Measurements from ENCODE around the gene RAB9B.

Gene RAB9B, protein sequence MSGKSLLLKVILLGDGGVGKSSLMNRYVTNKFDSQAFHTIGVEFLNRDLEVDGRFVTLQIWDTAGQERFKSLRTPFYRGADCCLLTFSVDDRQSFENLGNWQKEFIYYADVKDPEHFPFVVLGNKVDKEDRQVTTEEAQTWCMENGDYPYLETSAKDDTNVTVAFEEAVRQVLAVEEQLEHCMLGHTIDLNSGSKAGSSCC

DNA sequence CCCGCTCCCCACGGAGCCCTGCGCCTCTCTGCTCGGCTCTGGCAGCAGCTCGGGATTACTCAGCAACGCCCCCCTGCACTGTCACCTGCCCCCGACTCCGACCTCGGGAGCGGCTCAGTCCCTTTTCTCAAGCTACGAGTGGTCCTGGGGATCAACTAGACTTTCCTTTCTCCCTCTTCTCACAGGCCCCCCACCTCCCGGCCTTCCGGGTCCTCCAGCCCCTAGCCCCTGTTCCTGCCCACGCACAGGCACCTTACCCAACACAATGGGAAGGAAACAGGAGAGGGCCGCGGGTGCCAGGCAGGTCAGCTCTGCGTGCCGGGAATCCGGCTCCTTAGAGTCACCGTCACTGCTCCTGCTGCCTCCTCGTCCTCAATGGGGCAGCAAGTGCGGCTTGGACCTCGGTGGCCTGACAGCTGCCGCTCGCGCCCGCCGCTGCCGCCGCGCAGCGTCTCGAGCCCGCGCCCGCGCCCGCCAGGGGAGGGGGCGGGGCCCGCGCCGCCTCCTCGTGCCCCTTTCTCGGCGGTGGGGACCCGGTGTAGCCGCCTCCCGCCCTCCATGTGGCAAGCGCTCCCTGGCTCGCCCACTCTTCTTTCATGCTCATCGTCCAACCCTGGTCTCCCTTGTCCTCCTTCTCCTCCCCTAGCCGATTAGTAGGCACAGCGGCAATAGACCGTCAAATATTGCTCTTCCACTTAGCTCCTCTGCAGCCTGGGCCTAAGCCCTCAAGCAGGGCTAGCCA is at the start of gene RAB9B:
Gene RAB9B (minus strand): TSS at position 455 of the 742 bp plus-strand sequence. CDS start 6,473 bp downstream, outside the sequence.
- TF ChIP-seq, protein P1, sequence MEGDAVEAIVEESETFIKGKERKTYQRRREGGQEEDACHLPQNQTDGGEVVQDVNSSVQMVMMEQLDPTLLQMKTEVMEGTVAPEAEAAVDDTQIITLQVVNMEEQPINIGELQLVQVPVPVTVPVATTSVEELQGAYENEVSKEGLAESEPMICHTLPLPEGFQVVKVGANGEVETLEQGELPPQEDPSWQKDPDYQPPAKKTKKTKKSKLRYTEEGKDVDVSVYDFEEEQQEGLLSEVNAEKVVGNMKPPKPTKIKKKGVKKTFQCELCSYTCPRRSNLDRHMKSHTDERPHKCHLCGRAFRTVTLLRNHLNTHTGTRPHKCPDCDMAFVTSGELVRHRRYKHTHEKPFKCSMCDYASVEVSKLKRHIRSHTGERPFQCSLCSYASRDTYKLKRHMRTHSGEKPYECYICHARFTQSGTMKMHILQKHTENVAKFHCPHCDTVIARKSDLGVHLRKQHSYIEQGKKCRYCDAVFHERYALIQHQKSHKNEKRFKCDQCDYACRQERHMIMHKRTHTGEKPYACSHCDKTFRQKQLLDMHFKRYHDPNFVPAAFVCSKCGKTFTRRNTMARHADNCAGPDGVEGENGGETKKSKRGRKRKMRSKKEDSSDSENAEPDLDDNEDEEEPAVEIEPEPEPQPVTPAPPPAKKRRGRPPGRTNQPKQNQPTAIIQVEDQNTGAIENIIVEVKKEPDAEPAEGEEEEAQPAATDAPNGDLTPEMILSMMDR (IDR thresholded peaks at IDR 0.05; ENCODE audit: low read depth, low read length, missing control alignments): no peak
- in situ Hi-C loops (cut with HindIII; ENCODE audit: low pct_ligation_motif_present, low sequenced_read_pairs): no loop called here
- Histone ChIP-seq H3K36me3 (replicated peaks) (no peaks in the 10 kb centered on the region), H3K27me3 (replicated peaks) (no peaks in the 10 kb centered on the region), H3K27ac (no peak within 1 kb of the TSS), H3K4me3 (ENCODE audit: low read depth, low read length) (peak within 1 kb of the TSS; percentile 64)
- DNase-seq: peak; percentile 13

DNA sequence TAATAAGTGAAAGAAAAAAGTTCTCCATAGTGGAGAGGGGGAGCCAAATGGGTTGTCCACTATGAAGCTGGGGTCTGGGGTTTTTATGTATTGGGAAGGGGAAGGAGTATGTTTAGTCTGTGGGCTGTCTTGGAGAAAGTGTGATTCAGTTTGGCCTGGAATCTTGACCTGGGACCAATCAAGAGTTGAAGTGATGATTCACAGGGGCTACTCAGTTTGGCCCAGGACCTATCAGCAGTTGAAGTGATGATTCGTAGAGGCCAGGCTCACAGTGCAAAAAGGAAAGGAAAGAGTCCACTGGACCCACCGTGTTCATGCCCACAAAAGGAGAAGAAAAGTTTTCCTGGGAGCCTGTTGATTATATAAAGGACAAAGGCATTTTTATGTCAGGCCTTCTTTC is 47.3 kb upstream of the RAB9B start:
- TF ChIP-seq, protein P1 (IDR thresholded peaks at IDR 0.05; ENCODE audit: low read depth, low read length, missing control alignments): no peak
- H3K27me3 ChIP-seq (replicated peaks): no peaks in the 10 kb centered on the region
- peak; percentile 26 for DNase-seq
- H3K27ac ChIP-seq: peak overlapping the region; percentile 36
- H3K36me3 ChIP-seq (replicated peaks): no peaks in the 10 kb centered on the region
- no peak overlapping the region for H3K4me3 ChIP-seq (ENCODE audit: low read depth, low read length)
- in situ Hi-C loops (cut with HindIII; ENCODE audit: low pct_ligation_motif_present, low sequenced_read_pairs): no loop called here

DNA sequence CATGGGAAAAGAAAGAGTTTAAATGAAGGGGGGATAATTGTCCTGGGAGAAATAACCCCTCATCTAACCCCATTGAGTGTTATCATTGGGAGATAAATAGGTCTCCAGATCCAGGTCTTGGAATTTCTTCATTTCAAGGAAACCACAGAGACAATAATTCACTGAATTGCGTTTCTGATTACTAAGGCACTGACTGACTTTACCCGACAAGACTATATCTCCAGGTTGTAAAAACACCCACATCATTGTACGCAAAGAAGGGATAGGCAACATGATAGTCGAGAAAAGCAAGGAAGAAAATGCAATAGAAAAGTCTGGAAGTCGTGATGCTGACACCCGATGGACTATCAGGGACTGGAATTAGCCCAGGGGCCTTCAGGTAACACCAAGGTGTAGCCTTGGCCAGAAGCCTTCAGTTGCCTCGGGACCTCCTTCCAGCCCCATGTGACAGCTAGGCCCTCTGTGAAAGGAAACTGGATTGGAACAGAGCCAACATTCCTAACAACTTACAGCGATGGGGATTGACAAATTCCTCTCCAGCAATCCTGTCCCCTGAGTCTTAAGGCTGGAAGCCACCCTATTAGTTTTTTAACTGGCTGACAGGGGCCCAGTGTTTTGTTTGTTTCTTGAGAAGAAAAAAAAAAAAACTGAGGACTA is 46.5 kb upstream of the RAB9B start:
- Histone ChIP-seq H3K4me3 (ENCODE audit: low read depth, low read length) (no peak overlapping the region), H3K27ac (no peak overlapping the region), H3K36me3 (replicated peaks) (no peaks in the 10 kb centered on the region), H3K27me3 (replicated peaks) (no peaks in the 10 kb centered on the region)
- TF ChIP-seq, protein P1 (IDR thresholded peaks at IDR 0.05; ENCODE audit: low read depth, low read length, missing control alignments): no peak
- in situ Hi-C loops (cut with HindIII; ENCODE audit: low pct_ligation_motif_present, low sequenced_read_pairs): no loop called here
- peak; percentile 54 for DNase-seq

DNA sequence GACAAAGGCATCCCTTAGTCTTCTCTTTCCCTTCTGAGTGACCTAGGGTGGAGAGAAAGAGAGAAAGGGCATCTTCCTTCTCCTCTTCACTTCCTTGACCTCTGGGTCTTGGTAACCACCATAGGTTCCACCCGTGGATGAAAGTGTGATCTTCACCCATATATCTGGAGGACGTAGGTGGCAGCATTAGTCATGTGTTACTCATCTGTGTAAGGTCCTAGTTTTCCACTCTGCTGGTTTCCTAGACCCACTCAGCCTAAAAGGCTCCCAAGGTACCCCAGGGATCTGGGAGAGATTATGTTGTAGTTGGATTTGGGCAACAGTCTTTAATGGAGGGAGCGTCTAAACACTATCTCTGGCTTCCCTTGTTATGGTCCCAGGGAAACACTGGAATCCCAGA is 45.5 kb upstream of the RAB9B start:
- no peak for DNase-seq
- no peak overlapping the region for H3K27ac ChIP-seq
- in situ Hi-C loops (cut with HindIII; ENCODE audit: low pct_ligation_motif_present, low sequenced_read_pairs): no loop called here
- H3K4me3 ChIP-seq (ENCODE audit: low read depth, low read length): no peak overlapping the region
- H3K27me3 ChIP-seq (replicated peaks): no peaks in the 10 kb centered on the region
- TF ChIP-seq, protein P1 (IDR thresholded peaks at IDR 0.05; ENCODE audit: low read depth, low read length, missing control alignments): no peak
- no peaks in the 10 kb centered on the region for H3K36me3 ChIP-seq (replicated peaks)

DNA sequence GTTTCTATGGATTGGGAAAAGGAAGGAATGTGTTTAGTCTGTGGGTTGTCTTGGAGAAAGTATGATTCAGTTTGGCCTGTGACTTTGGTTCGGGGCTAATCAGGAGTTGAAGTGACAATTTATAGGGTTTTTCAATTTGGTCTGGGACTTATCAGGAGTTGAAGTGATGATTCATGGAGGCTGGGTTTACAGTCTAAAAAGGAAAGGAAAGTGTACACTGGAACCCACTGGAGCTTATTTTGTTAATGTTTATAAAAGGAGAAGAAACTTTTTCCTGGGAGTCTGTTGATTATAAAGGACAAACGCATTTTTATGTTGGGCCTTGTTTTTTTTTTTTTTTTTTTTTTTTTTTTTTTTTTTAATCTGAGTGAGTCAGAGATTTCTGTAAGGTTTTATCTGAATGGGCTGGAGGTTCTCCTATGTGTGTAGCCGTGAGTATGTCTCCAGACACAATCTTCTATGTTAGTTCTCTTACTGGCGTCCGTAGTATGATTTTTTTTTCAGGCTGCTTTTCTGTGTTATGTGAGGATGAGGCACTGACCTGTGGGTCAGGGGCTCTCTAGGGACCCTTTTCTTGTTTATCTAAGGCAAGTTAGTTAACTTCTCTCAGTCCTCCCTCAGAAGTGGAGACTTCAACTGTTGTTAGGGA is 33.0 kb upstream of the RAB9B start:
- Histone ChIP-seq H3K27me3 (replicated peaks) (no peaks in the 10 kb centered on the region), H3K36me3 (replicated peaks) (no peaks in the 10 kb centered on the region), H3K27ac (peak overlapping the region; percentile 29), H3K4me3 (ENCODE audit: low read depth, low read length) (no peak overlapping the region)
- no peak for DNase-seq
- TF ChIP-seq, protein P1 (IDR thresholded peaks at IDR 0.05; ENCODE audit: low read depth, low read length, missing control alignments): no peak
- in situ Hi-C loops (cut with HindIII; ENCODE audit: low pct_ligation_motif_present, low sequenced_read_pairs): no loop called here

Data from brain microvascular endothelial cell (primary cell).